Smooth muscle cell of the brain vasculature (primary cell): ENCODE measurements around the gene PXMP4.
"Not testable (repeated sequence)": the region's sequence is repeated elsewhere in the genome, so short reads cannot be mapped to it uniquely, and the experiment has no call there.

Experiments
- DNase-seq: peaks from one replicate; pipeline ENCODE4 v3.0.0-alpha.2; 2012; ENCODE audit warnings: low read depth, low spot score

Gene PXMP4

DNA sequence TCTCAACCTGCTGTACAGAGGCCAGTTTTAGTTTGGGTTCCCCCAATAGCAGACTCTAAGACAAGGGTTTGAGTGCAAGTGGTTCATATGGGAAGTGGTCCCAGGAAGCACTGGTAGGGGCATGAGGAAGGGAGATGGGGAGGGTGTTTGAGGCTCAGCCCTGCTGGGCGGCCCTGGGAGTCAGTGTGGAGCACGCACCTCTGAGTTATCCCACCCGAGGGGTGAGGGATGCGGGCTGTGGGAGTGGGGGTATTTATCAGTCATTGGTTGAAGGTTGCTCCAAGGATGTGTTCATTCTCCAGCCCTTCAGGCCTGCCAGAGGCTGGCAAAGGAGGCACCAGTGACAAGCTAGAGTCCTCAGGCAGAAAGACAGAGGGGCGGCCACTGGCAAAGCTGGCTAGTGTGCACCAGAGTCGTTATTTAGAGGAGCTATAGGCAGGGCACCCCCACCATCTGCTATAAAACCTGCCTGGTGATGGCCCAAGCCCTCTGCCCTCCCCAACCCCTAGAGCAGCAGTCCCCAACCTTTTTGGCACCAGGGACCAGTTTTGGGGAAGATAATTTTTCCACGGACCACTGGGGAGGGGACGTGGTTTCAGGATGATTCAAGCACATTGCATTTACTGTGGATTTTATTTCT lies 16.5 kb downstream of the PXMP4 start:
- DNase-seq: no peak

DNA sequence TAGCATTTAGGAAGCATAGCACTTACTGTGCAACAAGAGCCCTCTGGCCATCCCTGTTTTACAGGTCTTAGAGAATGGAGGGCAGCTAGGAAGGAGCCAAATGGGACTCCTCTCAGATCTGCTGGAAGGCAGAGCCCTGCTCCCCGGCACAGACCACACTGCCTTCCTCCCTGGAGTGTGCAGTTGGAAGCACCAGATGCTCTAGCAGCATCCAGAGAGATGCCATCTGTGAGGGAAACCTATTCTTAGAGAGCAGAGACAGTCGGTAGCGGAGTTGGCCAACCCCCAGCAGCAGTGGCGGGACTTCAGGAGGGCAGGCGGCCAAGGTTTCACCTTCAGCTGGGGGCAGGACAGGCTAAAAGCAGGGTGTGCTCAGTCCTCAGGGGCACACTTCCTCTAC lies 17.2 kb downstream of the PXMP4 start:
- no peak for DNase-seq

DNA sequence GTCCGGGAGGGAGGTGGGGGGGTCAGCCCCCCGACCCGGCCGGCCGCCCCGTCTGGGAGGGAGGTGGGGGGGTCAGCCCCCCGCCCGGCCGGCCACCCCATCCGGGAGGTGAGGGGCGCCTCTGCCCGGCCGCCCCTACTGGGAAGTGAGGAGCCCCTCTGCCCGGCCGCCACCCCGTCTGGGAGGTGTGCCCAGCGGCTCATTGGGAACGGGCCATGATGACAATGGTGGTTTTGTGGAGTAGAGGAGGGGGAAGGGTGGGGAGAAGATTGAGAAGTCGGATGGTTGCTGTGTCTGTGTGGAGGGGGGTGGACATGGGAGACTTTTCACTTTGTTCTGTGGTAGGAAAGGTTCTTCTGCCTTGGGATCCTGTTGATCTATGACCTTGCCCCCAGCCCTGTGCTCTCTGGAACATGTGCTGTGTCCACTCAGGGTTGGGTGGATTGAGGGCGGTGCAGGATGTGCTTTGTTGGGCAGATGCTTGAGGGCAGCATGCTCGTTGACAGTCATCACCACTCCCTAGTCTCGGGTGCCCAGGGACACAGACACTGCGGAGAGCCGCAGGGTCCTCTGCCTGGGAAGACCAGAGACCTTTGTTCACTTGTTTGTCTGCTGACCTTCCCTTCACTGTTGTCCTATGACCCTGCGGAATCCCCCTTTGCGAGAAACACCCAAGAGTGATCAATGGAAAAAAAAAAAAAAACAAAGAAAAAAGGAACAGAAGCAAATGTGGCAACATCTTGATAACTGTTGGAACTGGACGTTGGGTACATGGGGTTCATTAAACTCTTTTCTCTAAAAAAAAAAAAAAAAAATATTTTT lies 18.3 kb downstream of the PXMP4 start:
- DNase-seq: no peak

DNA sequence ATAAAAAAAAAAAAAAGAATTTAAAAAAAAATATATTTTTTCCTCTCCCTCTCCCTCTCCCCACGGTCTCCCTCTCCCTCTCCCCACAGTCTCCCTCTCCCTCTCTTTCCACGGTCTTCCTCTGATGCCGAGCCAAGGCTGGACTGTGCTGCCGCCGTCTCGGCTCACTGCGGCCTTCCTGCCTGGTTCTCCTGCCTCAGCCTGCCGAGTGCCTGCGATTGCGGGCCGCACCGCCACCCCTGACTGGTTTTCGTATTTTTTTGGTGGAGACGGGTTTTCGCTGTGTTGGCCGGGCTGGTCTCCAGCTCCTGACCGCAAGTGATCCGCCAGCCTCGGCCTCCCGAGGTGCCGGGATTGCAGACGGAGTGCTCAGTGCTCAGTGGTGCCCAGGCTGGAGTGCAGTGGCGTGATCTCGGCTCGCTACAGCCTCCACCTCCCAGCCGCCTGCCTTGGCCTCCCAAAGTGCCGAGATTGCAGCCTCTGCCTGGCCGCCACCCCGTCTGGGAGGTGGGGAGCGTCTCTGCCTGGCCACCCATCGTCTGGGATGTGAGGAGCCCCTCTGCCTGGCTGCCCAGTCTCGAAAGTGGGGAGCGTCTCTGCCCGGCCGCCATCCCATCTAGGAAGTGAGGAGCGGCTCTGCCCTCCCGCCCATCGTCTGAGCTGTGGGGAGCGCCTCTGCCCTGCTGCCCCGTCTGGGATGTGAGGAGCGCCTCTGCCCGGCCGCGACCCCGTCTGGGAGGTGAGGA lies 19.2 kb downstream of the PXMP4 start:
- DNase-seq: not testable (repeated sequence)

DNA sequence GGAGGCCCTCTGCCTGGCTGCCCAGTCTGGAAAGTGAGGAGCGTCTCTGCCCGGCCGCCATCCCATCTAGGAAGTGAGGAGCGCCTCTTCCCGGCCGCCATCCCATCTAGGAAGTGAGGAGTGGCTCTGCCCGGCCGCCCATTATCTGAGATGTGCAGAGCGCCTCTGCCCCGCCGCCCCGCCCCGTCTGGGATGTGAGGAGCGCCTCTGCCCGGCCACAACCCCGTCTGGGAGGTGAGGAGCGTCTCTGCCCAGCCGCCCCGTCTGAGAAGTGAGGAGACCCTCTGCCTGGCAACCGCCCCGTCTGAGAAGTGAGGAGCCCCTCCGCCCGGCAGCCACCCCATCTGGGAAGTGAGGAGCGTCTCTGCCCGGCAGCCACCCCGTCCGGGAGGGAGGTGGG lies 21.1 kb downstream of the PXMP4 start:
- DNase-seq: not testable (repeated sequence)

DNA sequence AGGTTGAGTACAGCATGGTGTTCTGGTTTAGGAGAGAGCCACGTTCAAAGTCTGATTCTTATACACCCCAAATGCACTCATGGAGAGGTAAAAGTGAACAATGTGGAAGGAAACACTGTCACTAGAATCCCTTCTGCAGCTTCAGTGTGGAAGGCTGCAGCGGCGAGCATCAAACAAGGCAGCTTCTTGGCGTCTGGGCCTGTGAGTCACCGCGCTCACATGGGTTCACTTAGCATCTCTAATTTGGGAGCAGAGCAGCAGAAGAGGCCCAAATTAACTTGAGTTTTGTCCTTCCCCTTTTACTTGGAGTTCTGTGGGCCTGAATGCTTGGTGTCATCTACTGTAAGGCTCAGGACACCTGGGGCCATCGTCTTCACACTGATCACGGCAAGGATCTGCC lies 23.0 kb downstream of the PXMP4 start:
- no peak for DNase-seq

DNA sequence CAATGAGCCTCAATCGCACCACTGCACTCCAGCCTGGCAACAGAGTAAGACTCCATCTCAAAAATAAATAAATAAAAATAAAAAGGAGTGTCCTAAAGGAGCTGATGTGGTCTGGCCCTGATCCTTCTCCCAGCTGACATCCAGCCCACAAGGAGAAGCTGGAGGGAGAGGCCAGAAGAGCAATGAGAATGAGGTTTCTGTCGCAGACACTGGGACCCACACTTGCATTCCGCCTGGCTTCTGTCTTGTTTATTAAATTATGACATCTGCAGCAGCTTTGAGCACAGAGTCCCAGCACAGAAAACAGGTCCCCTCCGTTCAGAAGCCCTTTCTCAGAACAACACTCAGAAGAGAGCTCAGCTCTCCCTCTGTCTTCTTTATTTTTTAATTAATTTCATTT lies 23.7 kb downstream of the PXMP4 start:
- no peak for DNase-seq

DNA sequence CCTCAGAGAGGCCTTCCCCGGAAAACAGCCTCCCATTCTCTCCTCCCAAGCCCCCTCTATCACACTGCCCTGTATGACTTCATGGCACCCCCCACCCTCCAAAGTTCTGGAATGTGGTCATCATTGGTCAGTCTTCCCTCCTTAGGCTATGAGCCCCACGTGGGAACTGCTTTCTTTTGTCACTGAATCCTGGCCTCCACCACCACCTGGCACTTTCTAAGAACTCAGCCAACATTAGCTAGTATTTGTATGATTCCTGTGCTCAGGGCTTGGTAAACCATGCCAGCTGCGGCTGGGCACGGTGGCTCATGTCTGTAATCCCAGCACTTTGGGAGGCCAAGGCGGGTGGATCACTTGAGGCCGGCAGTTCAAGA lies 25.5 kb downstream of the PXMP4 start:
- DNase-seq: no peak

DNA sequence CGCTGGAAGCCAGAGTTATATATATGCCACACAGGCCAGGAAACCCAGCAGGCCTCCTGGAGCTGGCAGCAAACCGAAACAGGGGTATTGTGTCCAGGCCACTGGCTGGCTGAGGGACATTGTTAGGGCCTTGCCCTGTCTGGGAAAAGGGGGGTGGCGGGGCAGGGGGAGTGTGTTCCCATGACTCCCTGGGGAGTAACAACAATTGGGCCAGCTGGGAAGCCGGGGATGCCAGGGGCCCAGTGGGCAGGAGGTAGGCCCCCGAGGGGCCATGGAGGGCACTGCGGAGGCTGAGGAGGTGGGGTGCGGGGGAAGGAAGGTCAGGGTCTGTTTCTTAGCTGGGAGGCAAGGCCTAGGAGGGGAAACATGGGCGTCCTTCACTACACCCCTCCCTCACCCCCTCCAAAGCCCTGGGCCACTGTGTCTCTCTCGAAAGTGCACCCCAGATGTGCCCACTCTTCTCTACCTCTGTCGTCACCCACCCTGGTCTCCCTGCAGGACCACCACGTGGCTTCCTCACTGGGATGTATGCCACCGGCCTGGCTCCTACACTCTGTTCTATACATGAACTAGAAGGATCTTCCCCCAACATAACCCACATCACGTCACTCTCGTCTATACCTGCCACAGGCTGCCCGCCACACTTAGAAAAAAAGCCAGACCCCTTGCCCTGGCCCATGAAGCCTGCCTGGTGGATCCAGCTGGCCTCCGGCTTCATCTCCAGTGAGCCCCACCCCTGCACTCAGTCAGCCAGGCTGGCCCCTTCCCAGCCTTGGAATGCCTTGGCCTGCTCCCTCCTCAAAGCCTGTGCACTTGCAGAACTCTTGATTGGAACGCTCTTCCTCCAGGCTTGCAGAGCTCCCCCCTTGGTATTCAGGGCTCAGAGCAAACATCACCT lies 26.1 kb downstream of the PXMP4 start:
- no peak for DNase-seq

DNA sequence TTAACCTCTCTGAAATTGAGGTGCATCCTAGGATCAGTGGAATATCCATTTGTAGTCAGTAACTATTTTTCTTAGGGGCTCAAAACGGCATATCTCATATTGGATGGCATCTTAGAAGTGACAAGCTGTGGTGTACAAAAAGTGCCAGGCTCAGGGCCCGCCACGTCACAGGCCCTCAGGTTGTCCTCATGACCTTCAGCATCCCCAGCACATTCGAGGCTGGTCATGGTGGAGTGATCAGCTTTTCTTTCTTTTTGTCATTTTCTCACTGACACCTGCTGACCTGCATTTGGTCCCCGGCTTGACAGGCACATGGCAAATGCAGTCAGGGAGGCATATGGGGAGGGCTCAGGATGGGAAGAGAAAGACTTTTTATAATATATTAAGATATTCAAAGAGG lies 26.8 kb downstream of the PXMP4 start:
- no peak for DNase-seq

DNA sequence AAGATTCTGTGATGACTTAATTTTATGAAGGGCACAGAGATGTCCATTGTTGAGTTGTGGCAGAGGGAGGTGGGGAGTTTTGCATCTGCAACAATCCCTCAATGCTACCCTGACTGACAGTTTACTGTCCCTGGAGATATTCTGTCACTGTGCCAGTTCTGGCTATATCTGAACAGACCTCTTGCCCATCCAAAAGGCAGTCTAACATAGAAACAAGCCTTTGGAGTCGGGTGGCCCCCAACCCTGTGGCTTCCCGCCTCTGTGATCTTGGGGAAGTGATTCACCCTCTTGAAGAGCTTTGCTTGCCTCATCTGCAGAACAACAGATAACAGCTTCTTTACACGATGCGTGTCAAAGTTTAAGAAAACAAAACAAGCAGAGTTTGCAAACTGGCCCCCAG lies 30.1 kb downstream of the PXMP4 start:
- DNase-seq: no peak

DNA sequence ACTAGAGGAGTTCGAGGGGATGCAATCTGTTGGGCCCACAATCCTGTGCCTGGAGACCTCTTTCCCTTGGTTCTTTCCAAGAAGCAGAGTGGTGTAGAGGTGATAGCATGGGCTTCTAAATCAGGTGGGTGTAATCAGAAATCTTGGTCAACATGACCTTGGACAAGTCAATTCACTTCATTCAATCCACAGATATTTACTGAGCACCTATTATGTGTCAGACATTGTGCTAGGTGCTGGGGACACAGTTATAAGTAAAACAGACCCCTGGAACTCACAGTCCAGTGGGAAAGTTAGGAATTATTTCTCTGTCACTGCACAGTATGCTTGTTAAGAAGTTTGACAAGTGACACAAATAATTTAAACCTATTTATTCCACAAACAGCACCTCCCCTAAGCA lies 30.6 kb downstream of the PXMP4 start:
- no peak for DNase-seq

DNA sequence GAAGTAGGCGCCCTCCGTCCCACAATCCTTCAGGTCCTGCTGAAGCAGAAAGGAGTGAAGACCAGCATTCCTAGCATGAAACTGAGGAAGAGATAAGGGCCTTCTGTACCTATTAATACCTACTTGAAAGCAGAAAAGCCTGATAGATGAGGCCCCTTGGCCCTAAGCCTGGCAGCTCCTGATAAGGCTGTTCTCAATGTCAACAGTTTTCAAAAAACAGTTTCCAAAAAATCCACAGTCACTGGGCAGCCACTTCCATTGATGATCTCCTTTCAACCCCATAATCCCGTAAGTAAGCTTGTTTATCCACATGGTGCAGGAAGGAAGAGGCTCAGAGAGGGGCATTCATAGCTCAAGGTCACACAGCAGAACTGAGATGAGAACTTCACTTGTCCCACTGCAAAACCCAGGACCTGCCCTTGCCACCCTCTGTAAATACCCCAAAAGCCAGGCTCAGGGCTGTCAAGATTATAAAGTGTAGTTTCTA lies 31.1 kb downstream of the PXMP4 start:
- no peak for DNase-seq

DNA sequence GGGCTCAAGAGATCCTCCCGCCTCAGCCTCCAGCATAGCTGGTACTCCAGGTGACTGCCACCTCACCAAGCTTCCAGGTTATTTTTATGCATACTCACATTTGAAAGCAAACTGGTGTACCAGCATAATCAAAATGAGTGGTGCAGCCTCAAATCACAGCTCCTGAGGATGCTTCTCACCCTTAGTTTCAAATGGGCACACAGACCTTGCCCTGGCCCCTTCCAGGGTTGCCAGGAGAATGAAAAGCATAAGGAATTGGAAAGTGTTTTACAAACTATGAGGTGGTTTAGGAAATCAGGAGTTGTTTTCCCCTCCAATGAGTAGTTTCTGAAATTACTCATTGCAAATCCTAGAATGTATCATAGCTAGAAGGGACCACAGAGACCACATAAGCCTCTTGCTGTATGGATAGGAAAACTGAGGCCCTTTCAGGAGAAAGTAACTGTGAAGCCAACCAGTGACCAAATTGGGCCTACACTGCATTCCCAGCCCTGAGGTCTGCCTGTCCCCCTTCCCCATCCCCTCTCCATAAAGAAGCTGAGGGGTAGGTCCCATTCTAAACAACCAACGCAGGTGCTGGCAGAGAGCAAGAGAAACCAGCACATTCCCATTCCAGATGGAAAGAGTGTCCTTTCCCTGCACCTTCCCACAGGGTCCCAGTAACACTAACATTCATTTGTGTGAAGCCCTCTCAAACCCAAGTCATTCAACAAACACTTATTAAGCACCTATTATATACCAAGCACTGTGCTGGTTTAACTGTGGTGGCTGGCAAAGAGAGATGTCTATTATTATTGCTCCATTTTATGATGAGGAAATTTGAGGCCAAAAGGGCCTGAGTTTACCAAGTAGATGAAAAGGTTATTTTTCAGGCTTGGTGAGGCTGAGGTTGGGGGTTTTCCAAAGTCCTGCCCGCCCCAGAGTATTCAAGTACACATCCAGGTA lies 31.8 kb downstream of the PXMP4 start:
- DNase-seq: no peak

DNA sequence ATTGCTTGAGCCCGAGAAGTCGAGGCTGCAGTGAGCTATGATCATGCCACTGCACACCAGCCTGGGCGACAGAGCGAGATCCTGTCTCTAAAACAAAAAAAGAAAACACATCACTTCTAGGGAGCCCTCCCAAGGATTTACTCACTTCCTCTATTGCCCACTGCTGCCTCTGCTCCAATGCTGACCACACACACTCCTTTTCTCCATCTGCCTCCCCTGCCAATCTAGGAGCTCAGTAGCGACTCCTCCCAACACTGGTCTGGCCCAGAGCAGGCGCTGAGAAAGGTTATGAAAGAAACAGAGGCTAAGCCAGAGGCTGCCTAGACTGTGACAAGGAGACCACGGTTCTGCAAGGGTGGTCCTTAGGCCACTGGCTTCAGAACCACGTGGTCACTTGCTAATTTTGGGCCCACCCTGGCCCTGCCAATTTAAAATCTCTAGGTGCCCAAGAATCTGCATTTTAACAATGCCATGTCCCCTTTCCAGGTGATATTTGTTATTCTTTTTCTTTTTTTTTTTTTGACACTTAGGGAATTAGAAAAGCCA lies 32.7 kb downstream of the PXMP4 start:
- no peak for DNase-seq

DNA sequence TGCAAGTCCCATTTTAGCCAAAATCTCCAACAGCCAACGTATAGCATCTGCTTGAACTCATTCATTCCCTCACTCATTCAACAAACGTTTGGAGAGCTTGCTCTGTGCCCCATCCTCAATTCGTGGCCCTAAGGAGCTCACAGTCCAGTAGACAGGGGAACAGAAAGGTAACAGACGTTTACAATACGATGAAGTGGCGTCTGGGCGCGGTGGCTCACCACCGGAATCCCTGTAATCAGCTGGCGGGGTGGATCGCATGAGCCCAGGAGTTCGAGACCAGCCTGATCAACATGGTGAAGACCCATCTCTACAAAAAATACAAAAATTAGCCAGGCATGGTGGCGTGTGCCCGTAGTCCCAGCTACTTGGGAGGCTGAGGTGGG lies 33.1 kb downstream of the PXMP4 start:
- no peak for DNase-seq

DNA sequence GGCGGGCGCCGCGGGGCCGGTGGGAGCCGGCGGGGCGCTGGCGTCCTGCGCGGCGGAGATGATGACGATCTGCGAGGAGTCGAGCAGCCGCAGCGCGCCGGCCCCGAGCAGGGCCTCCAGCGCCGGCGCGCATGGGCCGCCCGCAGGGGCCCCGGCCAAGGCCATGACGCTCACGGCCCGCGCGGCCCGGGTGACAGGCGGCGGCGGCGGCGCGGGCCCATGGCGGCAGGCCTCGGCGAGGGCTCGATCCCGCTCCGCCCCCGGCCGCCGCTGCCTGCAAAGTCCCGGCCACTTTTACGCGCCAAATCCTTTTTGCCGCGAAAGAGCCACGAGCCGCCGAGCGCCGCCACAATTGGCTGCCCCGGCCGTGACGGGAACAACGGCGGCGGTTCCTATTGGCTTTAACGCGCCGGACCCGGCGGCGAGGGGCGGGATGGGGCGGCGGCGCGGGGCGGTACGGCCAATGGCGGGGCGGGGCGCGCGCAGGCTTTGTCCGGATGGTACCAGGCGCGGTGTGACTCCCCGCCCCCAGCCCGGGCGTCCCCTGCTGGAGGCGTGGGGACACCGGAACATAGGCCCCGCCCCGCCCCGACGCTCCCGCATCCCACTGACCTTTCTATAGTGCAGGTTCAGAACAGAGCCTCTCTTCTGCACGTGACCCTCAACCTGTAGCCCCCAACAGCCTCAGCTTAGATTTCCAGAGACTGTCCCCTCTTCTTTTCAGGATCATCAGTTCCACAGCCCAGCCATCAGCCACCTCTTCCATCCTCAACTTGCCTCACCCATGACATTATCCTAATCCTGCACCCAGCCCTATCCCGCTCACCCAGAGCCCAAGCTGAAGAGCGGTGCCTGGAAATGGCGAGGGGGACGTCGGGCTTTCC lies 33.8 kb downstream of the PXMP4 start, which contains the start of gene E2F1:
TSS of gene E2F1 (minus strand) at position 286 of the 884 bp plus-strand sequence. CDS start at position 165, 121 bp downstream.
- peak; percentile 72 for DNase-seq

DNA sequence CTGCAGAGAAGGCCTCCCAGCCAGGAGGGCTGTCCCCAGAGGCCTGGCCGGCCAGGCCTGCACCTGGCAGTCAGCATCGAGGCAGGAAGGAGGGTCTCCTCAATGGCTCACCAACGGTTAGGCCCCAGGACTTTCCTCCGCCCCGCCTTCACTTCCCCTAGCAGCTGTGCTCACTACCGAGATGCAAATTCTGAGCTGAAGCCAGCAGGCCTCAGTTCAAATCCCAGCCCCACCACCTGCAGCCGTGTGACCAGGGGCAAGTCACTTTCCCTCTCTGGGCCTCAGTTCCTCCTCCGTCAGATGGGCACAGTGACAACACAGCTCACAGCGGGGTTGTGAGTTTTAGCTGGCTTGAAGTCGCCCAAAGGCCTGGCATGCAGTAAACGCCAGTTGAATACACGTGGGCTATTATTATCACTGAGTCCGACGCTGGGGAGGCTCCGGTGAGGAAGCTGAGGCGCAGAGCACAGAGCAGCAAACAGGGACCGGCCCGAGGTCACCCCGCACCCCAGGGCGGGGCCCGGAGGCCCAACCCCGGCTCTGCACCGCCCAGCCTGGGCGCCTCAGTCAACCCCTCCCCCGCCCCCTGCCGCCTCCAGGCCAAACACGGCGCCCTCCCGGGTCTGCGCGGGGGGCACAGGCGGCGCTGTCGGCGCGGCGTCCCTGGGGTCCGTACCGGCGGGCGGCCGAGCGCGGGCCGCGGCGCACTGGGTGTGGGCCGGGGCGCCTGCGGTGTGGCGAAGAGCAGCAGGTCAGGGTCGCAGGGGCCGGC lies 34.6 kb downstream of the PXMP4 start:
- no peak for DNase-seq
